NCI-H345 (cell line): ENCODE measurements around the gene SLC24A3.
"Not testable (repeated sequence)": the region's sequence is repeated elsewhere in the genome, so short reads cannot be mapped to it uniquely, and the experiment has no call there.

ENCODE experiments used
- DNase-seq: peaks from one replicate; lab custom pipeline; 2025; lab: John Stamatoyannopoulos, UW

Gene SLC24A3

DNA sequence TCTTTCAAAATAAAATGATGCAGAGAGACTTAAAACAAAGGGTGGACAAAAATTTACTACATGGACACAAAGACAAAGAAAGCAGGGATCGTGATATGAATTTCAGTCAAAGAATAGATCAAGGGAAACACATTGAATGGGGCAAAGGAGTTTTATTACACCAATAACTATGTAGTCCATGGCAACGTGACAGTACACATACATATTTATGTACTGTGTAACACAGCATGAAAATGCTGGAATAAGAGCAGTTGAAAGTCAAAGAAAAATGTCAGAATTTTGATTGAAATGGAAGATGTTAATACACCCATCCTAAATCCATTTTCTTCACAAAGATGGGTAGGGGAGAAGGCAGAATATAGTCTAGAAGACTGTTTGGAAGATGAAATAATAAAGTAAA is 536.2 kb downstream of the SLC24A3 start:
- no peak for DNase-seq

DNA sequence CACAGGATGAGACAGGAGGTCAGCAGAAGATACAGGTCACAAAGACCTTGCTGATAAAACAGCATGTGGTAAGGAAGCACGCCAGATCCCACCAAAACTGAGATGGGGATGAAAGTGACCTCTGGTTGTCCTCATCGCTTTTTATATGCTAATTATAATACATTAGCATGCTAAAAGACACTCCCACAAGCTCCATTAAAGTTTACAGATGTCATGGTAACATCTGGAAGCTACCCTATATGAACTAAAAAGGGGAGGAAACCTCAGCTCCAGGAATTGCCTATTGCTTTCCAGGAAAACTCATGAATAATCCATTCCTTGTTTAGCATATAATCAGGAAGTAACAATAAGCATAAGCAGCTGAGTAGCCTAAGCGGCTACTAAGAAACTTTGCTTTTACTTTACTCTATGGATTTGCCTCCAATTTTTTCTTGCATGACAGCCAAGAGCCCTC is 537.2 kb downstream of the SLC24A3 start:
- no peak for DNase-seq

DNA sequence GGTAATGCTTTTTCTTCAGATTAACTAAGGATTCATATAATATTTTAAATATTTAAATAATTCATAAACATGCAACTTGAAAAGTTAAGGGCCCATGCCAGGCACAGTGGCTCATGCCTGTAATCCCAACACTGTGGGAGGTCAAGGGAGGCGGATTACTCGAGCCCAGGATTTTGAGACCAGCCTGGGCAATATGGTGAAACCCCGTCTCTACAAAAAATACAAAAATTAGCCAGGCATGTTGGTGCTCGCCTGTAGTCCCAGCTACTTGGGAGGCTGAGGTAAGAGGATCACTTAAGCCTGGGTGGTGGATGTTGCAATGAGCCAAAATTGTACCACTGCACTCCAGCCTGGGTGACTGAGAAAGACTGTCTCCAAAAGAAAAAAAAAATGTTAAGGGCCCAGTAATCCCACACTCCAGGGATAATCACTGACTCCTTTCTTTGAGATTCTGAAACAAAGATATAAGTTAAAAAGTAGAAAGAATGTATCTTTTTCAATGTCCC is 537.7 kb downstream of the SLC24A3 start:
- no peak for DNase-seq

DNA sequence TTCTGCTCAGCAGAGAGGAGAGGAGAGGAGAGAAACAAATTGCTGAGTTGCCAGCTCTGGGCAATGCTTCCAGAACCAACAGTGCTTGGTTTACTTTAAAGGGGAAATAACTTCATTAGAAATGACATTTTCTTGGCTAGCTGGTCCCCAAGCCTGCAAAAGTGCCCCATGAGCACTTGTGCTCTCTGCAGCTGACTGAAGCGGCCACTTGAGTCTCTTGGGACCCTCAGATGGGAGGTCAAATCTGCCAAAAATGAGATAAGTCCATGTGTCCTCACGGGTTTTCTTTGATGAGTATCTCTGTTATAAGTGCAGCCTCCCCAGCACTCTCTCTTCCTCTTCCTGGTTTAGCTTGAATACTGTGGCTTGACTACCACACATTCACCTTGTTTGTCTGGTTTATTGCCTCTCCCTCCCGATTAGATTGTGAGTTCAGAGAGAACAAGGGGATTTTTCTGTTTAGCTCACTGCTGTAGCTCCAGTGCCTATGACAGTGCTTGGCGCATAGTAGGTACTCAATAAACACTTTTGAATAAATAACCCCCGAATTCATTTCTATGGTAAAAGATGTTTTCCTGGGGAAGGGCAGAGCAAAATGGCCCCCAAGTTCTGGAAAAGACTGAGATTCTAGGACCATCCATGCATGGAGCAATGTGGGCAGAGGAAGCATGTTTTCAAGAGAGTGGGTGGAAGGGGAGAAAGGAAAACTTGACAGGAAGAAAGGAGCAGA is 538.6 kb downstream of the SLC24A3 start:
- no peak for DNase-seq

DNA sequence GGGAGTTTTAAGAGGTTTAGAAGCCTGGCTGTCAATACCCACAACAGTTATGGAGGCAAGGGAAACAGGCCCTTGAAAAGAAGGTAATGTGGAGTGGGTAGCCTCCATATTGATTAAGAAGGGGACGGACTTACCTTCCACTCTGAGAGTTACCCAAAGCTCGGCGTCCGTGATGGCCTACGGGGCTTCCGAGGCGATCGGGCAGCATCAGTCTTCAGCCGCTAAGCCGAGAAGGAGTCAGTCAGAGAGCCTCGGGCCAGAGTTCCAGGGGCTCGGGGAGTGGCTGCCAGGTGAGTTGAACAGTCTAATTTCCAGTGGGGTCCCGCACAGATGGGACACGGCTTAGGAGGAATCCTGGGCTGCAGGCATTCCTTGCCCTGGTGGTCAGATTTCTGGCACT is 541.8 kb downstream of the SLC24A3 start:
- not testable (repeated sequence) for DNase-seq

DNA sequence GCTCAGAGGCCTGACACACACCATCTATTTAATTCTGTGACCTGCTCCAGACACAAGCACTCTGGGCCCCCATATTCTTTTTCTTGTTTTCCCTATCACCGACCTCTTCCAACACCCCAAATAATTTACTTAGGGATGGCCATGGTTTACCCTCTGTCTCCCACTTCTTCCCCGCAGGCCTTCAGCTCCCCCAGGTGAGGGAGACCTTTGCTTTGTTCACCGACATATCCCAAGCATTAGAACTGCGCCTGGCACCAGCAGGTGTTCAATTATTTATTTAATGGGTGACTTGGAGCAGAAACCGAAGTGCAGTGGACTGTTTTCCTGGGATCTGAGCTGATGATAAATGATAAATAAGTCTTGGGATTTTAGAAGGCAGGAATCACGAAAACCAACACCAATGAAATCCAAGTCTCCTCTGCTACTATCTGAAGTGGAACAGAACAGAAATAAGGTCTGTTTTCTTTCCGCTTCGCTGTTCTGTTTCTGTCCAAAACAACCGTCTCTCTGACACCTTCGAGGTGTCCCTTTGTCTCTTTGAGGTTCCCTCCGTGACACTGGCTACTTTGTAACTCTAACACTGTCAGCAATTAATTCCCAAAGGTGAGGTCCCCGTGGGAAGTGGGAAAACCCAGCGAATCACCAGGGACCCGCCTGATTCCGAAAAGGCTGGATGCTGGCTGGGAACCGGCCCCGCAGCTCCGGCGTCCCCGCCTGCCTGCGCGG is 544.5 kb downstream of the SLC24A3 start:
- DNase-seq: peak; percentile 43

DNA sequence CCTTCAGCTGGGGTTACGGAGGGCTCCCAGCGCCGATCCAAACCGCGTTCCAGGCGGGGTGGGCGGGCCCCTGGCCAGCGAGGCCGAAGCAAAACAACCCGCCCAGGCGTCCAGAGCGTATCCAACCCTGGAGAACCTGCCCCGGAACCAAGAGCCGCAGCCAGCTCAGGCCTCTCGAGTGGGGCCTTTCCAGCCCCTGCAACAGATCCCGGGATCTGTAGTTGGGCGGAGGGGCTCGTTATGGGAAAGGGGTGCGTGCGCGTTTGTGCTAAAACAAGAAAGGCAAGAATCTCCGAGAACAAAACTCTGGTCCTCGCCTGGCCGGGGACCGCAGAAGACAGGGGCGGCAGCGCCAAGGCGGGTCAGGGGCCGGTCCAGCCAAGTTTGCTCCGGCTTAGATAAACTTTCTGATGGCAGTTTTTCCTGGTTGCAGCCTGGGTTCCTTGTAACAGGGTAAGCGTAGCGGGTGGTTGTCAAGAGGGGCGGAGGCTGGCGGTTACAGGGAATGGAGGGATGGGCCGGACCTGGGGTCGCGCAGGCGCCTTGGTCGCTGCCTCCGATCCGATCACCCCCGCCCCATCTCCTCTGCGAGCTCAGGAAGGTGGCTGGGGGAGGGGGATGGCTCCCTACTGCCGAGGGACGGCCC is 545.2 kb downstream of the SLC24A3 start:
- DNase-seq: peak; percentile 93

DNA sequence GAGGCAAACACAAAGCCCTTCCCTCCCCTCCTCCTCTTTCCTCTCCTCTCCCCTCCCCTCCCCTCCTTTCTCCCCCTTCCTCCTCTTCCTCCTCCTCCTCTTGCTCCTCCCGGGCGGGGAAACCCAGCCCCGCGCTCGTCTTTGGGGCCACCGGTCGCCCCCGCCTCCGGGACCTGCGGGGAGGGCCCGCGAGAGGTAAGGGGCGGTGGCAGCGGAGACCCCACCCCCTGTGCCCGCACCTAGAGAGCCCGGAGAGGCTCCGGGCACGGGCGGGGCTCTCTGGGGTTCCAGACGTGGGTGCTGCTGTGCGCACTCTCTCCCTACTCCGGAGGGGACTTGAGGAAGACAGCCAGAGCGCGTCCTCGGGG is 545.7 kb downstream of the SLC24A3 start, which contains the start of gene RIN2:
Gene RIN2, plus strand, starts transcription at position 126 of the 368 bp plus-strand sequence. CDS start 131,344 bp downstream, outside the sequence.
- DNase-seq: peak; percentile 84

DNA sequence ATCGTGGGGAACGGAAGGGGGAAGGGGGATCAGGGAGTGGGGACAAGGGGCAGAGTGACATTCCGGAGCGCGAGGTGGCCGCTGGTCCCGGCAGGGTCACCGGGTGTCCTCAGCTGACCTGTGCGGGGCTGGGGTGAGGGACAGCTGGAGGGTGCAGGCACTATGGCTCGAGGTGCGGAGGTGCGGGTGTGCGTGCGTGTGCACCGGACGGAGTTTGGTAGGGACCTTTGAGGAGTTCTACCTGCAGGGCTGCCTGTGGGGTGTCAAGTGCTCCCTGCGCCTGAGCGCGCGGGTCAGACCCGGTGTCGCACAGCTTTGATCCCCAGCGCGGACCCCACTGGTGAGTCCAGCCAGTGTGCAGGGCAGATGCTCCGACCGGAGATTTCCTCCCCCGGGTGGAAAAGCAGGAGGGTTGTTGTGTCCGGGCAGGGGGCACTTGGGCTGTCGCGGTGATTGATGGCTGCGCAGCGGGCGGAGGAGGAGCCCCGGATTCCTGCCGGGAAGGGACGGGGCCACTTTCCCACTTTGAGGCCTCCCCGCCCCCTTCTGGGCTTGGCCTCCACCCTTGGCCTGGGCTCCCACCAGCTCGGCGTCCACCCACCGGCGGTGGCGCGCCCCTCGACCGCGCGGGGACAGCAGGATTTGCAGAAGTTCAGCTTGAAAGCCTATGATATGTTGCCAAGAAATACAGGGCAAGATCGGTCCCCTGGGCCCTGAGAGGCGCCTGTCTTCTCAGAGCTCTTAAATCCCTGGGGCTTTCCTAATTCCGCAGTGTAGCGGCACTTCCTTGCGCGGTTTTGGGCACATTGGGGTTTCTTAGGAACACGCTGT is 546.3 kb downstream of the SLC24A3 start:
- DNase-seq: peak; percentile 17

DNA sequence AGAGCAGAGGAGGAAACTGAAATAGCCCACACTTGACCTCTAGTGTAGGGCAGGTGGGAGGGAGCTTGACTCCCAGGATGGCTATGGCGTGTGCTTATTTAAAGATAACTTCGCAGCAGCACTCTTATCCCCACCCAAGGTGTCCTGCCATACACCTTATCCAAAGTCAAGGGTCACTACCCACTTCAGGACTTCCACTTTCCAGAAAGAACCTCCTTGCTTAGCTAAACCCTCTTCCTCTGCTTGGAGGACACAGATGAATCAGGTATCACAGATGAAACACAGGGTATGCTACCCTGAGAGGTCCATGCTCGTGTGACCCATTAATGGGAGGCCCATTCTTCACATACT is 547.9 kb downstream of the SLC24A3 start:
- no peak for DNase-seq

DNA sequence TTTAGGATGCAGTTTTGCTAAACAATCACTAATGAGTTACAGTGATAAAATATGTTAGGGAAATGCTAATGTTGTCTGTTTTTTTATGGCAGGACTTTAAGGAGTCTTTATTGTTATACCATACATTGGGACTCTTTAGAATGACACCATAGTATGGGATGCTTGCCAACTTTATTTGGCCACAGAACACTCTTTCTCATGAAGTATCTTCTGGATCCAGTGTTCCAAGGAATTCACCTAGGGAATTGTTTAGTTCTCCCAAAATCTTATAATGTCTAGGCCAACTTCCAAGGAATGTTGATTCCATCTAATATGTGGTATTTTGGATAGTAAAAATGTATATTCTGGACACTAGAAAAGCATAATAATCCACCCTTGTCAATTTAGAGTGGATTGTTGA is 548.9 kb downstream of the SLC24A3 start:
- peak; percentile 16 for DNase-seq

DNA sequence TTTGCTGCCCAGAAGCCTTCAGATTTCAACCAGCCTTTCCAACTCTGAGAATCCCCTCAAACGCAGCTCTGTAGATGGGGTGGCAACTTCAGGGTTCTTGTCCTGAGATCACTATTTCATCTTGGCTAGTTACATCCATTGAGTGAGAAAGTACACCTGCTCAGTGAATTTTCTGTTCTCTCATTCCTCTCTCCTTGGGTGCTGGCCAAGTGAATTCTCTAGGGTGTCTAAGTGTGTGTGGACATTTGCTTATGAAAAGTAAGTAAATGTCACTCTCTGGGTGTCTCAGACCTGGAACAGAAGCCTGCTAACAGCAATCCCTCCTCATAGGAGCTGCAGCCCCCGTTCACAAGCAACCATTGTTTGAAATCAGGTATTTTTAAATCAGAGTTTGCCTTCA is 549.4 kb downstream of the SLC24A3 start:
- DNase-seq: peak; percentile 56

DNA sequence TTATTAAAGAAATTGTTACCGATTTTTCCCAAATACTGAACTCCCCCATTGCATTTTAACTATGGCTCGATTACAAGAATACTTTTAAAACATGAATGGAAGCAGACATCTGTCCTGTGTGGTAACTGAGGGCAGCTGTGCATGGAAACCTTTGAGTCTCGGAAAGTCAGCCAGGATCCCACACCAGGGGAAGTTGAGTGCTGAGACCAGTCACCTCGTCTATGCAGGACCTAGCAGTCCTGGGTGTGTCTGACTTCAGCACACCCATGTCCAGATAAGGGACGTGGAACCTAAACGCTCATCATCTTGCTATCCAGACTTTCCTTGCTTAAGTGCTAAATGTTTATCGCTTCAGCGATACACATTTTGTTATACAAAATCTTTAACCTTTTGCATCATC is 551.8 kb downstream of the SLC24A3 start:
- DNase-seq: no peak

DNA sequence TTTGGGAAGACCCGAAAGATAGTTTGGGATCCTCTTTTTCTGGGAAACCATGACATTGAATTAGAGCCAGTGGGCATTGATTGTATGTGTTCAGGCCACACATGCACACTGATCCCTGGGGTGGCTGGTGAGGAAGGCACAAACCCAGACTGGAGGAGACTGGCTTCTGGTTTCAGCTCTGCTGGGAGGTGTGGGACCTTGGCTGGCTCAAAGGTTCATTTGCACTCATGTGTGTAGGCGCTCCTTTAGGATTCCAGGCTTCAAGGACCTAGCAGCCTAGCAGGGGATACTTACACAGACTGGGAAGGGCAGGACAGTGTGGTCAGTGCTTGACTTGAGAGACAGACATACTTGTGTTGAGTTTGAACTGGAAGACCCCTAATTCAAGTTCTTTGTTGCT is 552.8 kb downstream of the SLC24A3 start:
- DNase-seq: no peak

DNA sequence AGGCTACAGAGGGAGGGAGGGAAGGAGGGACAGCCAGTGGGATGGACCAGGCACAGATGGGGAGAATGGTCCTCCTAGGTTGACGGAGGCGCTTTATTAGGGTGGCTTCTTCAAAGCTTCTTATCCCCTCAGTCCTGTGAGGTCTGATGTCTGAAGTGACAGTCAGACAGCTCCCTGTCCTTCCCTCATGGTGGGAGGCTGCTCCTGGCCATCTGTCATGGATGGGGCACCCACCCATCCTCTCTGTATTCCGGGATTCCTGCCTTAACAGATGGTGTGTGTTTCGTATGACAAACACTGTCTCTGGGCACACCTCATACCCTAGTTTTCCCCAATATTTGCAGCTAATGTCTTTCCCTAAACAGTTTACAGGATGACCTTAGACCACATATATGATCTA is 553.5 kb downstream of the SLC24A3 start:
- DNase-seq: no peak

DNA sequence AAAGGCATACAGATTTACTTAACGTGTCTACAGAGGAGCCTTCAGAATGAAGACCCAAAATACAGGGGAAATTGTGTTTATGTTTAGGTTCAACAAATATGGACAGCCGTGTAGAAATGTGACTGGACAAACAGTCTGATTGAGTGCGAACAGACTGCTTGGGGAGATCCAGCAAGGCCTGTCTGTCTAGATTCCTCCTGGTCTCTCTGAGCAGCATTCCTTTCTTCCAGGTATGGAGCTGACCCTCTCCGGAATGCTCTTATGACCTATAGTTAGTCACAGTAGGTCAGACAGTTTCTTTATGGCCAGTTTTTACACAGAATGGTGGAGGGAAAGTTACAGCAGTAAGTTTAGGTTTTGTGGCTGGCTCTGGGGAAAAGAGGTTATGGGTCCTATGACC is 554.6 kb downstream of the SLC24A3 start:
- no peak for DNase-seq

DNA sequence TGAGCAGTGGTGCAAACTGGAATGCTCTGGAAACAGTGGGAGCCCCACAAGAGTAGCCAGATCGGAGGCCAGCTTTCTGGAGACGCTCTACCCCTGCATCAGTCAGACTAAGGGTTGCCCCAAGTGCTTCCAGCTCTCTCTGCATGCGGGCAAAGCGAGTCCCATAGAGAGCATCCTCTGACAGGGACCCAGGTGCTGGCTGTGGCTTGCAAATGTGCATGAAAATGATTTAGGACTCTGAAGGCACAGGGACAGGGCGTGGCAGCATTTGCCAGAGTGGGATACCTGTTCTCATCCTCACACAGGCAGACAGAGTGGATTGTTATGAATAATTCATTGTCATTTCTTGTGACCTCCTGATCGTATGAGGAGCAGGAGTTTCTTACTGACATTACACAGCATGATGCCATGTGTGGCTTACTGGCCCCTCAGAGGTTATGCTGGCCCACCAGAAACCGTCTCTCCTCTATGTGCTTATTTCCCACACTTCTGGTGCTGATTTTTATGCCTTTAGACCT is 555.9 kb downstream of the SLC24A3 start:
- no peak for DNase-seq

DNA sequence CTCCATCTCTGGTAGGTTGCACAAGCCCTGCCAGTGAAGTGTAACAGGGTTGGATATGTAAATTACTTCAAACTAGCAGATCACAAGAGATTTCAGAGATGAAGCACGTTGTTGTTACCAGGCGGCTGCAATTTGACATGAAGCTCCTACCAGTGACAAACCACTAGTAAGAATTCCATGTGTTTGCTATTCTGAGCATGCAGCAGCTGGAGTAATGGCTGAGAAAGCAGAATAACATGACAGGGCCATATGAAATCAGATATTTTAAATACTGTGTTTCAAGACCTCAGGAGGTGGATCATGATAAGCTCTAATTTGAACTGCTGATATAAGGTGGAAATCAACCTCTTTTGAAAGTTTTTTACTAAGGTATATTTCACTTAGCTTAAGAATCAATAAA is 557.1 kb downstream of the SLC24A3 start:
- no peak for DNase-seq

DNA sequence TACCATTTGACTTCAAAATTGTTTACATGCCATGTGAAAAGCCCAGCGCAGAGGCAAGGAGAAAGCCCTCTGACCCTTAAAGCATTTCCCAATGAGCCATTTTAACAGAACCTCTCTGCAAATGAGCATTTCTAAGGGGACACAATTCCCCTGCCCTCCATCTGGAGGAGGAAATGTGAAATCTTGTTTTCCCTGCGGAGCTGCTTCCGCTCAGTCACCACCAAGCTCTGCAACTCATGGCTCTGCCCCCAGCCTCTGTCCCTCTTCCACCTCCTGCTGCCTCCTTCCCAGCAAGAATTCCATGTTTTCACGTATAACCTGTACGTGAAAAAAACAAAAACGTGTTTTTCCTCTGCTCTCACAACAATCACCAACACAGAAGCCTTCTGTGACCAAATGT is 557.9 kb downstream of the SLC24A3 start:
- DNase-seq: no peak

DNA sequence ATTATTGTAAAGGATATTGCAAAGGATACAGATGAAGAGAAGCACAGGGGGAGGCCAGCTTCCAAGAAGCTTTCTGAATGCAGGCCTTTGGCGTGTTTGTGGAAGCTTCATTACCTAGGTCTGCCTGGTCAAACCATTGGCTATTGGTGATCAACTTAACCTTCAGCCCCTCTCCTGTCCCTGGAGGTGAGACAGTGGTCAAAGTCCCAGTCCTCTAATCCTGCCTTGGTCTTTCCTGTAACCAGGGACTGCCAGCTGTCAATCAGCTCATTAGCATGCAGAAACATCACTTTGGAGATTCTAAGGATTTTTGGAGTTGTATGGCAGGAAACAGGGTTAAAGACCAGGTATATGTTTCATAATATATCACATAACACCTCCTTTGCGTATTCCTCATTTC is 558.6 kb downstream of the SLC24A3 start:
- DNase-seq: no peak
